HepG2 (cell line): ENCODE data around the gene LENEP. TPM values are rescaled to one million over a fixed set of nuclear protein-coding genes. Genes with fewer than 3 reads are reported as not detected.

Experiments used
- DPF2 ChIP-seq: sonication (generic); formaldehyde crosslinking; IDR thresholded peaks from 2 replicates; pipeline ENCODE4 v1.4.0; 2020; ENCODE audit warnings: mild to moderate bottlenecking, low read depth, missing genetic modification reagents, borderline replicate concordance
- ELF1 ChIP-seq: sonication (generic); formaldehyde crosslinking; IDR thresholded peaks from 2 replicates; pipeline ENCODE4 v1.4.0; 2020; ENCODE audit warnings: missing genetic modification reagents
- ELF3 ChIP-seq: IDR thresholded peaks from 2 replicates; pipeline ENCODE4 v1.6.1; 2016; ENCODE audit warnings: missing genetic modification reagents, missing compliant biosample characterization
- ELF4 ChIP-seq: sonication (generic); formaldehyde crosslinking; IDR thresholded peaks from 2 replicates; pipeline ENCODE4 v1.5.0; 2020; ENCODE audit warnings: missing genetic modification reagents, mild to moderate bottlenecking, moderate library complexity, borderline replicate concordance
- ETV5 ChIP-seq: IDR thresholded peaks from 2 replicates; pipeline ENCODE4 v1.6.1; 2018; ENCODE audit warnings: missing biosample characterization, missing genetic modification reagents, inconsistent platforms, borderline replicate concordance
- FOXP1 ChIP-seq, 2 experiments: fragments of 450-650 bp in 1 of 2; IDR thresholded peaks; 2 replicates each; pipeline ENCODE4 v1.6.1; 2017 to 2018; ENCODE audit warnings: antibody characterized with exemption in 1 of 2
- HDAC2 ChIP-seq: sonication (generic); formaldehyde crosslinking; IDR thresholded peaks from 2 replicates; pipeline ENCODE4 v1.4.0; 2020; ENCODE audit warnings: missing genetic modification reagents
- KDM1A ChIP-seq: IDR thresholded peaks from 2 replicates; pipeline ENCODE4 v1.6.1; 2016; ENCODE audit warnings: missing compliant biosample characterization
- MYC ChIP-seq: sonication (generic); formaldehyde crosslinking; IDR thresholded peaks from 2 replicates; pipeline ENCODE4 v1.9.0; 2021; ENCODE audit warnings: missing genetic modification reagents, borderline replicate concordance
- POLR2A ChIP-seq, 2 experiments: IDR thresholded peaks; 2 replicates each; pipeline ENCODE4 v1.6.1; 2011; ENCODE audit warnings: low read depth in 2 of 2, low read length in 2 of 2, mild to moderate bottlenecking in 1 of 2, moderate library complexity in 1 of 2; ENCODE audit not compliant: insufficient read depth in 1 of 2
- RXRB ChIP-seq: IDR thresholded peaks from 2 replicates; pipeline ENCODE4 v1.6.1; 2016; ENCODE audit warnings: borderline replicate concordance, missing genetic modification reagents, missing compliant biosample characterization
- TEAD3 ChIP-seq: optimal IDR thresholded peaks from 2 replicates; pipeline ENCODE3; 2016; ENCODE audit warnings: borderline replicate concordance
- ZNF780A ChIP-seq: sonication (generic); formaldehyde crosslinking; IDR thresholded peaks from 2 replicates; pipeline ENCODE4 v1.8.0; 2022; ENCODE audit warnings: mild to moderate bottlenecking, missing genetic modification reagents, moderate library complexity
- polyA plus RNA-seq, 8 experiments: library from polyadenylated mRNA; depleted of rRNA in 3 of 8; stranded (reverse) in 7 of 8; unstranded in 1 of 8; fragments of >200 nt; fragmentation: Illumina TruSeq in 4 of 8; extraction: Trizol in 4 of 8; gene quantifications; 2 replicates each; pipeline versions ENCODE4 v1.2.1 to v1.2.3, GENCODE V29; 2011 to 2016; ENCODE audit warnings: low read depth in 4 of 8, missing spikeins in 1 of 8, mixed read lengths in 1 of 8; ENCODE audit not compliant: insufficient read depth in 1 of 8
- total RNA-seq, 5 experiments: library from RNA; depleted of rRNA; stranded (reverse); fragments of >200 nt; fragmentation: Illumina TruSeq; extraction: Trizol; gene quantifications; 2 replicates each; pipeline ENCODE4 v1.2.3, GENCODE V29; 2016; ENCODE audit warnings: low read depth in 1 of 5
- TF ChIP-seq, protein P1 (sequence below): fragments of 450-650 bp; IDR thresholded peaks from 2 replicates; pipeline ENCODE4 v1.6.1; 2016
- TF ChIP-seq, protein P2 (sequence below): sonication (generic); formaldehyde crosslinking; IDR thresholded peaks from 2 replicates; pipeline ENCODE4 v1.5.1; 2020; ENCODE audit warnings: mild to moderate bottlenecking, missing genetic modification reagents, moderate library complexity
- TF ChIP-seq, protein P3 (sequence below): sonication (generic); IDR thresholded peaks from 2 replicates; pipeline ENCODE4 v1.6.1; 2016; ENCODE audit warnings: low read depth, borderline replicate concordance

The LENEP gene
- total and polyA plus RNA-seq, 2 of the 13 experiments (the other 11 are each of a cell fraction or from before 2014, with no cell fraction given) = 0.29 TPM; not detected in 1

DNA sequence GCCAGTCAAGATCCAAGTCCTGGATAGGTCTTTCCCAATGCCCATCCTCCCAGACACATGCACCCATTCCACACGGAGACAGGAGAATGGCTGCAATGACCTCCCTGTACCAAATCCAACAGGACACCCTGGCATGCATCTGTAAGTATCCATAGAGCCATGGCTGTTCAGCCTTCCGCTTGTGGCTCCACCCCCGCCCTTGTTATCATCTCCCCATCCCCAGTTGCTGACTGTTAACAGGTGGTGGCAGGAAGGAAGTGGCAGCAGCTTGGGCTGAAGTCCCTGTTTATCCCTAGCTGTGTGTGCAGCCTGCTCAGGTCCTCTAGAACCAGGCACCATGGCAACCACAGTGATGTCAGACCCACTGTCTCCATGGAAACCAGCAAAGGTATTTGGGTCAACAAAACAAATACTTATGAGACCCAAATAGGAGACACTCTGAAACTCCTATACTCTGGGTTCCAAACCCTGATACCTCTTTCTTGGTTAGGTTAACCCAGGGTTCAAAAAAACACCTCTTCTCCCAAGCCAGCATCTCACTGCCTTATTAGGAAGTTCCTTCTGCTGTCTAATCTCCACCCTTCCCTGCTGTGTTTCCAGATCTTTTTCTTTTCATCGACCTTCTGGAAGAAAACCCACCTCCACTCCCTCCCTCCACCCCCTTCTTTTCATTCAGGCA is 38.2 kb upstream of the LENEP start (continued):
- TF ChIP-seq, protein P1, sequence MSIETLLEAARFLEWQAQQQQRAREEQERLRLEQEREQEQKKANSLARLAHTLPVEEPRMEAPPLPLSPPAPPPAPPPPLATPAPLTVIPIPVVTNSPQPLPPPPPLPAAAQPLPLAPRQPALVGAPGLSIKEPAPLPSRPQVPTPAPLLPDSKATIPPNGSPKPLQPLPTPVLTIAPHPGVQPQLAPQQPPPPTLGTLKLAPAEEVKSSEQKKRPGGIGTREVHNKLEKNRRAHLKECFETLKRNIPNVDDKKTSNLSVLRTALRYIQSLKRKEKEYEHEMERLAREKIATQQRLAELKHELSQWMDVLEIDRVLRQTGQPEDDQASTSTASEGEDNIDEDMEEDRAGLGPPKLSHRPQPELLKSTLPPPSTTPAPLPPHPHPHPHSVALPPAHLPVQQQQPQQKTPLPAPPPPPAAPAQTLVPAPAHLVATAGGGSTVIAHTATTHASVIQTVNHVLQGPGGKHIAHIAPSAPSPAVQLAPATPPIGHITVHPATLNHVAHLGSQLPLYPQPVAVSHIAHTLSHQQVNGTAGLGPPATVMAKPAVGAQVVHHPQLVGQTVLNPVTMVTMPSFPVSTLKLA = peak; percentile 41; the same call in 1 of the 2 replicates
- TF ChIP-seq, protein P2, sequence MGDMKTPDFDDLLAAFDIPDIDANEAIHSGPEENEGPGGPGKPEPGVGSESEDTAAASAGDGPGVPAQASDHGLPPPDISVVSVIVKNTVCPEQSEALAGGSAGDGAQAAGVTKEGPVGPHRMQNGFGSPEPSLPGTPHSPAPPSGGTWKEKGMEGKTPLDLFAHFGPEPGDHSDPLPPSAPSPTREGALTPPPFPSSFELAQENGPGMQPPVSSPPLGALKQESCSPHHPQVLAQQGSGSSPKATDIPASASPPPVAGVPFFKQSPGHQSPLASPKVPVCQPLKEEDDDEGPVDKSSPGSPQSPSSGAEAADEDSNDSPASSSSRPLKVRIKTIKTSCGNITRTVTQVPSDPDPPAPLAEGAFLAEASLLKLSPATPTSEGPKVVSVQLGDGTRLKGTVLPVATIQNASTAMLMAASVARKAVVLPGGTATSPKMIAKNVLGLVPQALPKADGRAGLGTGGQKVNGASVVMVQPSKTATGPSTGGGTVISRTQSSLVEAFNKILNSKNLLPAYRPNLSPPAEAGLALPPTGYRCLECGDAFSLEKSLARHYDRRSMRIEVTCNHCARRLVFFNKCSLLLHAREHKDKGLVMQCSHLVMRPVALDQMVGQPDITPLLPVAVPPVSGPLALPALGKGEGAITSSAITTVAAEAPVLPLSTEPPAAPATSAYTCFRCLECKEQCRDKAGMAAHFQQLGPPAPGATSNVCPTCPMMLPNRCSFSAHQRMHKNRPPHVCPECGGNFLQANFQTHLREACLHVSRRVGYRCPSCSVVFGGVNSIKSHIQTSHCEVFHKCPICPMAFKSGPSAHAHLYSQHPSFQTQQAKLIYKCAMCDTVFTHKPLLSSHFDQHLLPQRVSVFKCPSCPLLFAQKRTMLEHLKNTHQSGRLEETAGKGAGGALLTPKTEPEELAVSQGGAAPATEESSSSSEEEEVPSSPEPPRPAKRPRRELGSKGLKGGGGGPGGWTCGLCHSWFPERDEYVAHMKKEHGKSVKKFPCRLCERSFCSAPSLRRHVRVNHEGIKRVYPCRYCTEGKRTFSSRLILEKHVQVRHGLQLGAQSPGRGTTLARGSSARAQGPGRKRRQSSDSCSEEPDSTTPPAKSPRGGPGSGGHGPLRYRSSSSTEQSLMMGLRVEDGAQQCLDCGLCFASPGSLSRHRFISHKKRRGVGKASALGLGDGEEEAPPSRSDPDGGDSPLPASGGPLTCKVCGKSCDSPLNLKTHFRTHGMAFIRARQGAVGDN = peak; percentile 67
- TF ChIP-seq HDAC2 (CRISPR knock-in tag) (peak; percentile 10; the same call in 1 of the 2 replicates), ELF4 (CRISPR knock-in tag) (0 out of 2 replicates have a peak, but pooled peaks have one; percentile 16), ELF3 (CRISPR knock-in tag) (peak; percentile 62), ETV5 (CRISPR knock-in tag) (peak; percentile 80), RXRB (CRISPR knock-in tag) (0 out of 2 replicates have a peak, but pooled peaks have one; percentile 12), KDM1A (CRISPR knock-in tag) (peak; percentile 54; the same call in 1 of the 2 replicates), FOXP1 (IDR thresholded peaks at IDR 0.05) (no peak), FOXP1 (CRISPR knock-in tag; IDR thresholded peaks at IDR 0.05) (0 out of 2 replicates have a peak, but pooled peaks have one; percentile 32), MYC (CRISPR knock-in tag) (no peak), ELF1 (CRISPR knock-in tag) (peak; percentile 58), POLR2A (IDR thresholded peaks at IDR 0.05; ENCODE audit: insufficient read depth in 1 of 2, low read depth in 2 of 2, low read length in 2 of 2) (peak in 1 of 2 experiments; percentile 55; a peak in 1 of 4 replicates), ZNF780A (CRISPR knock-in tag) (no peak), TEAD3 (CRISPR knock-in tag) (peak; percentile 42), DPF2 (peak; percentile 9; the same call in 1 of the 2 replicates)
- TF ChIP-seq, protein P3, sequence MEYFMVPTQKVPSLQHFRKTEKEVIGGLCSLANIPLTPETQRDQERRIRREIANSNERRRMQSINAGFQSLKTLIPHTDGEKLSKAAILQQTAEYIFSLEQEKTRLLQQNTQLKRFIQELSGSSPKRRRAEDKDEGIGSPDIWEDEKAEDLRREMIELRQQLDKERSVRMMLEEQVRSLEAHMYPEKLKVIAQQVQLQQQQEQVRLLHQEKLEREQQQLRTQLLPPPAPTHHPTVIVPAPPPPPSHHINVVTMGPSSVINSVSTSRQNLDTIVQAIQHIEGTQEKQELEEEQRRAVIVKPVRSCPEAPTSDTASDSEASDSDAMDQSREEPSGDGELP = peak; percentile 83; the same call in 1 of the 2 replicates
